Mammary epithelial cell (primary cell): ENCODE results near the gene MAP2K1.

Source experiments
- EZH2 ChIP-seq: IDR thresholded peaks from 2 replicates; pipeline ENCODE4 v1.6.1; 2012; ENCODE audit warnings: low read length, inconsistent platforms, borderline replicate concordance
- TF ChIP-seq, protein P1 (sequence below), 2 donors: IDR thresholded peaks in 1 of 2; conservative IDR thresholded peaks in 1 of 2; 2 replicates each; pipeline ENCODE4 v1.5.1; 2011 to 2012; ENCODE audit warnings: inconsistent platforms in 2 of 2, low read length in 2 of 2, mild to moderate bottlenecking in 2 of 2, control low read depth in 1 of 2, low read depth in 1 of 2; ENCODE audit not compliant: insufficient read depth in 1 of 2; ENCODE audit errors: extremely low read depth in 1 of 2

DNA sequence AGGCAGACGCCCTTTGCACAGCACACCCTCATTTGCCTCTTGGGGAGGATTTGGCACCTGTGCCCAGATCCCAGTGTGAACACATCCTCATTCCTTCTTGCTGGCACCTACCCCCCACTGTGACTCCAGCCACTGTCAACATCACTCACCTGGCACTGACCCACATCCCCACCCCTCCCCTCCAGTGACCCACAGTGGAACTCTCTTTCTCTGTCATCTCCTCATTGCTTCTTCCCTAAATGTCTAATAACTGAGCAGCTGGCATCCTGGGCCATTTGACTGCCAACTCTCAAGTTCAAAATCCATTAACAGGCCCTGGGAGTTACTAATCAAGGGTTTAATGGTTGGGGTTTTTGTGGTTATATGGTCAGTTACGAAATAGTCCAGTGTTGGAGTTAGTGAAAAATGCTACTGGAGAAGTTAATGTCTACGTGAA, 96.4 kb downstream of the MAP2K1 start:
- TF ChIP-seq, protein P1, sequence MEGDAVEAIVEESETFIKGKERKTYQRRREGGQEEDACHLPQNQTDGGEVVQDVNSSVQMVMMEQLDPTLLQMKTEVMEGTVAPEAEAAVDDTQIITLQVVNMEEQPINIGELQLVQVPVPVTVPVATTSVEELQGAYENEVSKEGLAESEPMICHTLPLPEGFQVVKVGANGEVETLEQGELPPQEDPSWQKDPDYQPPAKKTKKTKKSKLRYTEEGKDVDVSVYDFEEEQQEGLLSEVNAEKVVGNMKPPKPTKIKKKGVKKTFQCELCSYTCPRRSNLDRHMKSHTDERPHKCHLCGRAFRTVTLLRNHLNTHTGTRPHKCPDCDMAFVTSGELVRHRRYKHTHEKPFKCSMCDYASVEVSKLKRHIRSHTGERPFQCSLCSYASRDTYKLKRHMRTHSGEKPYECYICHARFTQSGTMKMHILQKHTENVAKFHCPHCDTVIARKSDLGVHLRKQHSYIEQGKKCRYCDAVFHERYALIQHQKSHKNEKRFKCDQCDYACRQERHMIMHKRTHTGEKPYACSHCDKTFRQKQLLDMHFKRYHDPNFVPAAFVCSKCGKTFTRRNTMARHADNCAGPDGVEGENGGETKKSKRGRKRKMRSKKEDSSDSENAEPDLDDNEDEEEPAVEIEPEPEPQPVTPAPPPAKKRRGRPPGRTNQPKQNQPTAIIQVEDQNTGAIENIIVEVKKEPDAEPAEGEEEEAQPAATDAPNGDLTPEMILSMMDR (conservative IDR thresholded peaks at IDR 0.05 in 1 of 2, IDR thresholded peaks at IDR 0.05 in 1 of 2; ENCODE audit: extremely low read depth in 1 of 2, insufficient read depth in 1 of 2, low read depth in 1 of 2, low read length in 2 of 2), result no peak
- no peak for TF ChIP-seq EZH2
